K562 (cell line): Measurements from ENCODE around the gene LY6G5B. TPM values are rescaled to one million over a fixed set of nuclear protein-coding genes. Genes with fewer than 3 reads are reported as not detected.

ENCODE experiments used
- CBX8 ChIP-seq: fragments of 200-600 bp; sonication (generic); IDR thresholded peaks from 2 replicates; pipeline ENCODE4 v1.6.1; 2012; ENCODE audit warnings: borderline replicate concordance, mixed run types, low read depth, mild to moderate bottlenecking, moderate library complexity, mixed read lengths, low read length, control low read depth, inconsistent platforms; ENCODE audit not compliant: poor library complexity, severe bottlenecking; ENCODE audit errors: extremely low read depth
- CHCHD3 ChIP-seq: fragments of 250-450 bp; sonication (Bioruptor Pico); IDR thresholded peaks from 2 replicates; pipeline ENCODE4 v2.1.2; 2022; ENCODE audit warnings: mild to moderate bottlenecking
- DPF2 ChIP-seq: fragments of 450-650 bp; IDR thresholded peaks from 2 replicates; pipeline ENCODE4 v1.6.1; 2016
- ETV6 ChIP-seq, 3 experiments: fragments of 150-350 bp in 1 of 3; sonication (generic) in 1 of 3; formaldehyde crosslinking in 1 of 3; IDR thresholded peaks; 2 replicates each; pipeline versions ENCODE4 v1.6.1 to v1.8.0; 2014 to 2022; ENCODE audit warnings: borderline replicate concordance in 2 of 3, low read depth in 2 of 3, antibody characterized with exemption in 1 of 3, low read length in 1 of 3, mild to moderate bottlenecking in 1 of 3, missing genetic modification reagents in 1 of 3
- HNRNPUL1 ChIP-seq: fragments of 200-400 bp; formaldehyde crosslinking; IDR thresholded peaks from 2 replicates; pipeline ENCODE4 v1.6.1; 2017; ENCODE audit warnings: low read length
- MTA3 ChIP-seq: fragments of 450-650 bp; formaldehyde crosslinking; IDR thresholded peaks from 2 replicates; pipeline ENCODE4 v1.6.1; 2017; ENCODE audit warnings: mild to moderate bottlenecking, borderline replicate concordance
- MYC ChIP-seq, 2 experiments: fragments of 250-450 bp in 1 of 2; sonication (Bioruptor Pico) in 1 of 2; IDR thresholded peaks; 2 replicates each; pipeline versions ENCODE4 v1.5.1 to v1.6.1; 2012 to 2021; ENCODE audit warnings: low read depth in 2 of 2, borderline replicate concordance in 1 of 2, improper control_type of control experiment in 1 of 2, low read length in 1 of 2, mild to moderate bottlenecking in 1 of 2, moderate library complexity in 1 of 2
- TRIM24 ChIP-seq, 2 experiments: fragments of 450-650 bp; IDR thresholded peaks; 2 replicates each; pipeline ENCODE4 v1.6.1; 2016
- ZBTB17 ChIP-seq: fragments of 450-650 bp; formaldehyde crosslinking; IDR thresholded peaks from 2 replicates; pipeline ENCODE4 v1.4.0; 2020; ENCODE audit warnings: mild to moderate bottlenecking
- ZEB2 ChIP-seq: fragments of 450-650 bp; IDR thresholded peaks from 2 replicates; pipeline ENCODE4 v1.6.1; 2016
- ZNF551 ChIP-seq: fragments of 250-450 bp; sonication (Bioruptor Pico); IDR thresholded peaks from 2 replicates; pipeline ENCODE4 v1.5.0; 2021; ENCODE audit warnings: mild to moderate bottlenecking, moderate library complexity
- polyA plus RNA-seq, 8 experiments: library from polyadenylated mRNA; depleted of rRNA in 4 of 8; stranded (reverse) in 5 of 8; unstranded in 3 of 8; fragments of >200 nt; fragmentation: Nextera tagmentation in 2 of 8; fragmentation: Illumina TruSeq in 1 of 8; extraction: Ambion mirVana in 2 of 8; extraction: Trizol in 1 of 8; gene quantifications; 2 replicates each; pipeline versions ENCODE4 v1.2.1 to v1.2.3, GENCODE V29; 2011 to 2014; ENCODE audit warnings: inconsistent platforms in 1 of 8, missing spikeins in 1 of 8
- total RNA-seq, 7 experiments: library from RNA; depleted of rRNA in 6 of 7; stranded (reverse); fragments of >200 nt in 6 of 7; fragmentation: Illumina TruSeq in 2 of 7; extraction: Trizol in 2 of 7; gene quantifications; 2 replicates each; pipeline versions ENCODE4 v1.2.1 to v1.2.3, GENCODE V29; 2011 to 2021; ENCODE audit warnings: low replicate concordance in 1 of 7
- TF ChIP-seq, protein P1 (sequence below): fragments of 450-650 bp; IDR thresholded peaks from 2 replicates; pipeline ENCODE4 v1.6.1; 2016; ENCODE audit warnings: mild to moderate bottlenecking, moderate library complexity
- TF ChIP-seq, protein P2 (sequence below): sonication (generic); formaldehyde crosslinking; IDR thresholded peaks from 2 replicates; pipeline ENCODE4 v1.8.1; 2023; ENCODE audit warnings: mild to moderate bottlenecking, missing genetic modification reagents

LY6G5B gene
- total and polyA plus RNA-seq, 9 of the 15 experiments (the other 6 are each of a cell fraction or from before 2014, with no cell fraction given): 6.0 to 27.0 (median 7.5) TPM

DNA sequence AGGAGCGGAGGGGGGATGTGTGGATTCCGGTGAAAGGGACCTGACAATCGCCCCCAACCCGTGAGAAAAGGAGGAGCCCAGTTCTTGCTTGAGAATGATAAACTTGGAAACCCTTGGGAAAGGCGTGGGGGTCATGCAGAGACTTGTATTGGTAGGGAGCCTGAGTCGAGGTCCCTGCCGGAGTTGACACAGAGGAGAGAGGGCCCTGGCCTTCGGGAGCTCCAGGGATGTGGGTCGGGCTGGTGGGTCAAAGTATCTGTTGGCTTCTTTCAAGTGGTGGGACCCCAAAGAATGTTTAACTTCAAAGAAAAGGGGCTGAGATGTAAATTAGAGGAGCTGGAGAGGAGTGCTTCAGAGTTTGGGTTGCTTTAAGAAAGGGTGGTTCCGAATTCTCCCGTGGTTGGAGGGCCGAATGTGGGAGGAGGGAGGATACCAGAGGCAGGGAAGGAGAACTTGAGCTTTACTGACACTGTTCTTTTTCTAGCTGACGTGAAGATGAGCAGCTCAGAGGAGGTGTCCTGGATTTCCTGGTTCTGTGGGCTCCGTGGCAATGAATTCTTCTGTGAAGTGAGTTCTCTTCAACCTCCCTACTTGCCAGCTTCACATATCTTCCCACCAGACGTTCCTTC, 3.3 kb upstream of the LY6G5B start (continued):
- TF ChIP-seq, protein P1, sequence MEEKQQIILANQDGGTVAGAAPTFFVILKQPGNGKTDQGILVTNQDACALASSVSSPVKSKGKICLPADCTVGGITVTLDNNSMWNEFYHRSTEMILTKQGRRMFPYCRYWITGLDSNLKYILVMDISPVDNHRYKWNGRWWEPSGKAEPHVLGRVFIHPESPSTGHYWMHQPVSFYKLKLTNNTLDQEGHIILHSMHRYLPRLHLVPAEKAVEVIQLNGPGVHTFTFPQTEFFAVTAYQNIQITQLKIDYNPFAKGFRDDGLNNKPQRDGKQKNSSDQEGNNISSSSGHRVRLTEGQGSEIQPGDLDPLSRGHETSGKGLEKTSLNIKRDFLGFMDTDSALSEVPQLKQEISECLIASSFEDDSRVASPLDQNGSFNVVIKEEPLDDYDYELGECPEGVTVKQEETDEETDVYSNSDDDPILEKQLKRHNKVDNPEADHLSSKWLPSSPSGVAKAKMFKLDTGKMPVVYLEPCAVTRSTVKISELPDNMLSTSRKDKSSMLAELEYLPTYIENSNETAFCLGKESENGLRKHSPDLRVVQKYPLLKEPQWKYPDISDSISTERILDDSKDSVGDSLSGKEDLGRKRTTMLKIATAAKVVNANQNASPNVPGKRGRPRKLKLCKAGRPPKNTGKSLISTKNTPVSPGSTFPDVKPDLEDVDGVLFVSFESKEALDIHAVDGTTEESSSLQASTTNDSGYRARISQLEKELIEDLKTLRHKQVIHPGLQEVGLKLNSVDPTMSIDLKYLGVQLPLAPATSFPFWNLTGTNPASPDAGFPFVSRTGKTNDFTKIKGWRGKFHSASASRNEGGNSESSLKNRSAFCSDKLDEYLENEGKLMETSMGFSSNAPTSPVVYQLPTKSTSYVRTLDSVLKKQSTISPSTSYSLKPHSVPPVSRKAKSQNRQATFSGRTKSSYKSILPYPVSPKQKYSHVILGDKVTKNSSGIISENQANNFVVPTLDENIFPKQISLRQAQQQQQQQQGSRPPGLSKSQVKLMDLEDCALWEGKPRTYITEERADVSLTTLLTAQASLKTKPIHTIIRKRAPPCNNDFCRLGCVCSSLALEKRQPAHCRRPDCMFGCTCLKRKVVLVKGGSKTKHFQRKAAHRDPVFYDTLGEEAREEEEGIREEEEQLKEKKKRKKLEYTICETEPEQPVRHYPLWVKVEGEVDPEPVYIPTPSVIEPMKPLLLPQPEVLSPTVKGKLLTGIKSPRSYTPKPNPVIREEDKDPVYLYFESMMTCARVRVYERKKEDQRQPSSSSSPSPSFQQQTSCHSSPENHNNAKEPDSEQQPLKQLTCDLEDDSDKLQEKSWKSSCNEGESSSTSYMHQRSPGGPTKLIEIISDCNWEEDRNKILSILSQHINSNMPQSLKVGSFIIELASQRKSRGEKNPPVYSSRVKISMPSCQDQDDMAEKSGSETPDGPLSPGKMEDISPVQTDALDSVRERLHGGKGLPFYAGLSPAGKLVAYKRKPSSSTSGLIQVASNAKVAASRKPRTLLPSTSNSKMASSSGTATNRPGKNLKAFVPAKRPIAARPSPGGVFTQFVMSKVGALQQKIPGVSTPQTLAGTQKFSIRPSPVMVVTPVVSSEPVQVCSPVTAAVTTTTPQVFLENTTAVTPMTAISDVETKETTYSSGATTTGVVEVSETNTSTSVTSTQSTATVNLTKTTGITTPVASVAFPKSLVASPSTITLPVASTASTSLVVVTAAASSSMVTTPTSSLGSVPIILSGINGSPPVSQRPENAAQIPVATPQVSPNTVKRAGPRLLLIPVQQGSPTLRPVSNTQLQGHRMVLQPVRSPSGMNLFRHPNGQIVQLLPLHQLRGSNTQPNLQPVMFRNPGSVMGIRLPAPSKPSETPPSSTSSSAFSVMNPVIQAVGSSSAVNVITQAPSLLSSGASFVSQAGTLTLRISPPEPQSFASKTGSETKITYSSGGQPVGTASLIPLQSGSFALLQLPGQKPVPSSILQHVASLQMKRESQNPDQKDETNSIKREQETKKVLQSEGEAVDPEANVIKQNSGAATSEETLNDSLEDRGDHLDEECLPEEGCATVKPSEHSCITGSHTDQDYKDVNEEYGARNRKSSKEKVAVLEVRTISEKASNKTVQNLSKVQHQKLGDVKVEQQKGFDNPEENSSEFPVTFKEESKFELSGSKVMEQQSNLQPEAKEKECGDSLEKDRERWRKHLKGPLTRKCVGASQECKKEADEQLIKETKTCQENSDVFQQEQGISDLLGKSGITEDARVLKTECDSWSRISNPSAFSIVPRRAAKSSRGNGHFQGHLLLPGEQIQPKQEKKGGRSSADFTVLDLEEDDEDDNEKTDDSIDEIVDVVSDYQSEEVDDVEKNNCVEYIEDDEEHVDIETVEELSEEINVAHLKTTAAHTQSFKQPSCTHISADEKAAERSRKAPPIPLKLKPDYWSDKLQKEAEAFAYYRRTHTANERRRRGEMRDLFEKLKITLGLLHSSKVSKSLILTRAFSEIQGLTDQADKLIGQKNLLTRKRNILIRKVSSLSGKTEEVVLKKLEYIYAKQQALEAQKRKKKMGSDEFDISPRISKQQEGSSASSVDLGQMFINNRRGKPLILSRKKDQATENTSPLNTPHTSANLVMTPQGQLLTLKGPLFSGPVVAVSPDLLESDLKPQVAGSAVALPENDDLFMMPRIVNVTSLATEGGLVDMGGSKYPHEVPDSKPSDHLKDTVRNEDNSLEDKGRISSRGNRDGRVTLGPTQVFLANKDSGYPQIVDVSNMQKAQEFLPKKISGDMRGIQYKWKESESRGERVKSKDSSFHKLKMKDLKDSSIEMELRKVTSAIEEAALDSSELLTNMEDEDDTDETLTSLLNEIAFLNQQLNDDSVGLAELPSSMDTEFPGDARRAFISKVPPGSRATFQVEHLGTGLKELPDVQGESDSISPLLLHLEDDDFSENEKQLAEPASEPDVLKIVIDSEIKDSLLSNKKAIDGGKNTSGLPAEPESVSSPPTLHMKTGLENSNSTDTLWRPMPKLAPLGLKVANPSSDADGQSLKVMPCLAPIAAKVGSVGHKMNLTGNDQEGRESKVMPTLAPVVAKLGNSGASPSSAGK: no peak
- no peak for TF ChIP-seq ZNF551 (CRISPR knock-in tag)
- TF ChIP-seq HNRNPUL1: no peak
- TF ChIP-seq, protein P2, sequence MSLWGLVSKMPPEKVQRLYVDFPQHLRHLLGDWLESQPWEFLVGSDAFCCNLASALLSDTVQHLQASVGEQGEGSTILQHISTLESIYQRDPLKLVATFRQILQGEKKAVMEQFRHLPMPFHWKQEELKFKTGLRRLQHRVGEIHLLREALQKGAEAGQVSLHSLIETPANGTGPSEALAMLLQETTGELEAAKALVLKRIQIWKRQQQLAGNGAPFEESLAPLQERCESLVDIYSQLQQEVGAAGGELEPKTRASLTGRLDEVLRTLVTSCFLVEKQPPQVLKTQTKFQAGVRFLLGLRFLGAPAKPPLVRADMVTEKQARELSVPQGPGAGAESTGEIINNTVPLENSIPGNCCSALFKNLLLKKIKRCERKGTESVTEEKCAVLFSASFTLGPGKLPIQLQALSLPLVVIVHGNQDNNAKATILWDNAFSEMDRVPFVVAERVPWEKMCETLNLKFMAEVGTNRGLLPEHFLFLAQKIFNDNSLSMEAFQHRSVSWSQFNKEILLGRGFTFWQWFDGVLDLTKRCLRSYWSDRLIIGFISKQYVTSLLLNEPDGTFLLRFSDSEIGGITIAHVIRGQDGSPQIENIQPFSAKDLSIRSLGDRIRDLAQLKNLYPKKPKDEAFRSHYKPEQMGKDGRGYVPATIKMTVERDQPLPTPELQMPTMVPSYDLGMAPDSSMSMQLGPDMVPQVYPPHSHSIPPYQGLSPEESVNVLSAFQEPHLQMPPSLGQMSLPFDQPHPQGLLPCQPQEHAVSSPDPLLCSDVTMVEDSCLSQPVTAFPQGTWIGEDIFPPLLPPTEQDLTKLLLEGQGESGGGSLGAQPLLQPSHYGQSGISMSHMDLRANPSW (CRISPR knock-in tag): 0 out of 2 replicates have a peak, but pooled peaks have one; percentile 30
- TF ChIP-seq CBX8: no peak
- no peak for TF ChIP-seq MYC (IDR thresholded peaks at IDR 0.05; ENCODE audit: low read depth, low read length)
- TF ChIP-seq MYC (CRISPR knock-in tag; IDR thresholded peaks at IDR 0.05; ENCODE audit: borderline replicate concordance, low read depth): peak; percentile 83; the same call in 1 of the 2 replicates
- TF ChIP-seq ZBTB17 (CRISPR knock-in tag): no peak
- TF ChIP-seq TRIM24 (IDR thresholded peaks at IDR 0.05): 0 out of 4 replicates have a peak, but pooled peaks have one; percentile 5 to 26
- TF ChIP-seq CHCHD3: no peak
- peak; percentile 26; the same call in 1 of the 2 replicates for TF ChIP-seq ZEB2
- no peak for TF ChIP-seq ETV6 (IDR thresholded peaks at IDR 0.05; ENCODE audit: borderline replicate concordance in 1 of 2, low read depth in 2 of 2, low read length in 1 of 2)
- no peak for TF ChIP-seq ETV6 (CRISPR knock-in tag; IDR thresholded peaks at IDR 0.05; ENCODE audit: borderline replicate concordance)
- peak; percentile 38; the same call in 1 of the 2 replicates for TF ChIP-seq DPF2
- TF ChIP-seq MTA3: no peak
